Activated T-cell treated with anti-CD3 and anti-CD28 coated beads, Interleukin-2, amount 50 U/mL, for 24 hours (primary cell): ENCODE measurements around the gene TGFBRAP1.
"Not testable (repeated sequence)": the region's sequence is repeated elsewhere in the genome, so short reads cannot be mapped to it uniquely, and the experiment has no call there.

Experiments used
- DNase-seq: peaks from one replicate; pipeline ENCODE4 v3.0.0-alpha.2; 2020
- H3K27ac Mint-ChIP-seq: 2 replicates; pipeline ENCODE4 v1.8.0; 2020; ENCODE audit warnings: mild to moderate bottlenecking, mixed read lengths
- H3K27me3 Mint-ChIP-seq: 2 replicates; pipeline ENCODE4 v1.8.0; 2020; ENCODE audit warnings: mixed read lengths
- H3K36me3 Mint-ChIP-seq: 2 replicates; pipeline ENCODE4 v1.8.0; 2020; ENCODE audit warnings: low read depth, mixed read lengths
- H3K4me1 Mint-ChIP-seq: 2 replicates; pipeline ENCODE4 v1.8.0; 2020; ENCODE audit warnings: low read depth, mixed read lengths
- H3K4me3 Mint-ChIP-seq: 2 replicates; pipeline ENCODE4 v1.8.0; 2020; ENCODE audit warnings: mild to moderate bottlenecking, moderate library complexity, mixed read lengths
- H3K9me3 Mint-ChIP-seq: 2 replicates; pipeline ENCODE4 v1.8.0; 2020; ENCODE audit warnings: mixed read lengths

The TGFBRAP1 gene

DNA sequence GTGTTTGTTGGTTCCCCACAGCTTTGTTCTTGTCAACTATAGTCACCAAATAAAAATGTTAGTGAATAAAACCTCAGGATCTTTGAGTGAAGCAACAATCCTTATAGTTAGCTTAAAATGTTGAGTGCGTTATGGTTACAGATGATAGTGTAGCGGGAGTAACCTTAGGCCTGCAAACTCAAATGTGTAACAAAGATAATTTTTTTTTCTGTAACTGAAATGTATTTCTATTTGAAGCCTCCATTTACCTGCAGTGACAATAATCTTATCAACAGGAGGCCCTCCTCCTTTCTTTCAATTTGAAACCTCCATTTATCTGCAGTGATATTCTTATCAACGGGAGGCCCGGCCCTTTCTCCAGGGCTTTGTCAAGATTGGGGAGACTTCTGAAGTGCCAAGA lies 4.7 kb upstream of the TGFBRAP1 start:
- no peak overlapping the region for H3K27ac Mint-ChIP-seq
- H3K4me3 Mint-ChIP-seq: no peak overlapping the region
- H3K27me3 Mint-ChIP-seq: no peaks in the 10 kb centered on the region
- peaks cover 40% of the 10 kb centered on the region for H3K4me1 Mint-ChIP-seq
- no peaks in the 10 kb centered on the region for H3K9me3 Mint-ChIP-seq
- no peak for DNase-seq
- H3K36me3 Mint-ChIP-seq: peaks cover 39% of the 10 kb centered on the region

DNA sequence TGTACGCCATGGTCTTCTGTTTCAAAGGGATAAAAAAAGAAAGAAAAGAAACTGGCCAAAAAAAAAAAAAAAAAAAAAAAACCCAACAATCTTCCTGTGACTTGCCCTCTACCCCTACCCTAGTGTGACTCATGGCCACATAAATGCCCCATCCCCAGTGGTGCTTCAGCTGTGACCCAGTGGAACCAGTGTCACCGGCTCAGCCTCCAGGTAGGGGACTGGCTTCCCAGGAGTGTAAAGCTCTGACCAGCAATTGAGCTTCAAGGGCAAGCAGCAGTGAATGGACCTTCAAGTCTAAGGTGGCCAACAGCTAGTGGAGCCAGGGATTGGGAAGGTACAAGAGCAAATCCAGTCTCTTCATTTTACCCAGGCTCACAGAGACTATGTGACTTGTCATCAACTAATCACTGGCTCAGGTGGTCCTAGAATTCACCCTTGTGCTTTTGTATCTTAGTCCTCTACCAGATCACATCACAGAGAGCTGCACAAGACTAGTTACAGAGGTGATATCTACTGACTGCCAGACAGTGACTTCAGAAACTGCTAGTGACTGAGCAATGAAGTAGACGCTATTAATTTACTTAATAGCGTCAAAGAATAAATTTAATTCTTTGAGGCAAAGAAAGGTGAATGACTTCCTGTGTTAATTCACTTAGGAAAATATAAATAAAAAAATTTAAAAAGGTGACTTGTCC lies 1.3 kb upstream of the TGFBRAP1 start:
- peaks cover 41% of the 10 kb centered on the region for H3K36me3 Mint-ChIP-seq
- peak overlapping the region; percentile 98 for H3K27ac Mint-ChIP-seq
- H3K4me3 Mint-ChIP-seq: peak overlapping the region; percentile 88
- H3K4me1 Mint-ChIP-seq: peaks cover 45% of the 10 kb centered on the region
- no peak for DNase-seq
- no peaks in the 10 kb centered on the region for H3K27me3 Mint-ChIP-seq
- H3K9me3 Mint-ChIP-seq: no peaks in the 10 kb centered on the region

DNA sequence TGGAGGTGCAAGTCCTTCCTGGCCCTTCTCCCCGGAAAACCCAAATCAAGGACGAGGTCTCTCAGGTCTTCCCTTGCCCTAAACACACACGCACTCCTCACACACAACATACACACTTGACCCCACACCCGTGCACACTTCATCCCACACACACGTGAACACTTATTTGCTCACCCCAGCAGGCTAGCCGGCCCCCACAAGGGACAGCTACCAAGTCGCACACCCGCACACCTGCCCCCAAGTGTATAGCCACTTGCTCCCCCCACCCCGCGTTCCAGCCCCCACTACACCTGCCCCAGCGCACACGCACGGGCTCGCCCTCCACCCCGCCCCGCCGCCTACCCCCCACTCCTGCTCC lies 359 bp downstream of the TGFBRAP1 start:
- Mint-ChIP-seq H3K36me3 (peaks cover 44% of the 10 kb centered on the region), H3K4me1 (peaks cover 54% of the 10 kb centered on the region), H3K27ac (peak overlapping the region; percentile 89), H3K9me3 (no peaks in the 10 kb centered on the region), H3K4me3 (peak overlapping the region; percentile 90), H3K27me3 (no peaks in the 10 kb centered on the region)
- no peak for DNase-seq

DNA sequence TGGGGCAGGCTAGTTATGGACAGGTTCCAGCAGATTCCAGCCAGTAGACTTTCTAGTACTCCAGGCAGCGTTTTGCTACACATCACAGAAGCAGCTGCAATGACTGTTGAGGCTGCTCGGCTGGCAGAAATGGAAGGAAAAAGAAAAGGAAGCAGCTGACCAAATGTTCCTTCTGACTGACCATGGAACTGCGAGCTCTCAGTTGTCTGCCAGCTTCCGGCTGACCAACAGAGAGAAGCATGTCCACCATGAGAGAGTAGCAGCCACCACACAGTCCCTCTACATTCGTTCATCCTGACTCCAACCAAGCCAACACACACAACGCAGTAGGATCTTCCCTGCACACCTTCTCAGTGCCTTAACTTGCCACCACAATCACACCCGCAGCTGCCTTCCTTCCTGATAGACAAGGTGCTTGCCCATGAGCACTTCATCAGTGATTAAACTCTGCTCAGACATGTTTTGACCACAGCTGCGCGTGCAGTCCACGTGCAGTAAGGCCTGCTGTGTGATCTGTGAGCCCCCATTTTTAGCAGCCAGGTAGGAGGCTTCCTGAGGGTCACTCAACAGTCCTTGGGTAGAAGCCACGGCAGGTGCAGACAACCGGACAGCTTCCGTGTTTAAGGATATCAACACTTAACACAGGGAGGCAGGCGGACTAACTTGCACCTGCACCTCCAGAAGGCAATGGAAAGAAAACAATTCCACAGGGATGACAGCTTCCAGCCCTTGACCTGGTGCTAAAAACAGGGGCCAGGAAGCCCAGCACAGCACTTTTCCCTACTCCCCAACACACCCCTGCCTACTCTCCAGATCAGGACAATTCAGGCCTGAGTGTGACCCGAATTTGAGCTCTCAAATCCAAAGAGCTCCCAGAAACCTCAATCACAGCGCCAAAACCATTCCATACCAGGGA lies 996 bp downstream of the TGFBRAP1 start:
- peak; percentile 56 for DNase-seq
- Mint-ChIP-seq H3K27me3 (no peaks in the 10 kb centered on the region), H3K36me3 (peaks cover 46% of the 10 kb centered on the region), H3K27ac (peak overlapping the region; percentile 89), H3K4me1 (peaks cover 61% of the 10 kb centered on the region), H3K4me3 (peak overlapping the region; percentile 90), H3K9me3 (no peaks in the 10 kb centered on the region)

DNA sequence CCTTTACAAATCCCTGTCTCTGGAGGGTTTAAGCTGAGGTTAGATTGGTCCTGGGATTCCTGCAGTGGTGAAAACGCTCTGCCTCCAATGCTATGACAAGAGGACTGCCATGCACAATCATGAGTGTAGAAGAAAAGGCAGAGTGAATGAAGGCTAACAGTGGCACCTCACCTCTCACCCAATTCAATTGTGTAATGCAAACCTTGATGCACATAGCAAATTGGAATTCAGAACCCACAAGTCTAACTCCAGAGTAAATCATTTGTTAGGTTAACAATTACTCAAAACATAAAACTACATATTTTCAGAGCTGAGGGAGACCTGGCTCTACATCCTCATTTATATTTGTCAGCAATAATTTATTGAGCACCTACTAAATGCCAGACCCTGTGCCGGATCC lies 1.8 kb downstream of the TGFBRAP1 start:
- no peak for DNase-seq
- Mint-ChIP-seq H3K9me3 (no peaks in the 10 kb centered on the region), H3K27me3 (no peaks in the 10 kb centered on the region), H3K36me3 (peaks cover 52% of the 10 kb centered on the region), H3K27ac (peak overlapping the region; percentile 89), H3K4me3 (peak overlapping the region; percentile 90), H3K4me1 (peaks cover 69% of the 10 kb centered on the region)

DNA sequence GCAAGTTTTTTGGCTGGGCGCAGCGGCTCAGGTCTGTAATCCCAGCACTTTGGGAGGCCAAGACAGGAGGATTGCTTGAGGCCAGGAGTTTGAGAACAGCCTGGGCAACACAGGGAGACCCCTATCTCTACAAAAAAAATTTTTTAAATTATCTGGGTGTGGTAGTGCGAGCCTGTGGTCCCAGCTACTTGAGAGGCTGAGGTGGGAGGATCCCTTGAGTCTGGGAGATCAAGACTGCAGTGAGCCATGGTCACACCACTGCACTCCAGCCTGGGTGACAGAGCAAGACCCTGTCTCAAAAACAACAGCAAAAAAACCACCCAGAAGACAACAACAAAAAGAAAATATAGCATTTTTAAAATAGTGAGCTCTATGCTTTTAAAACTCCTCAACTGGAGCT lies 2.3 kb downstream of the TGFBRAP1 start:
- not testable (repeated sequence) for DNase-seq, H3K27me3 Mint-ChIP-seq, H3K9me3 Mint-ChIP-seq, H3K4me3 Mint-ChIP-seq
- Mint-ChIP-seq H3K4me1 (peaks cover 73% of the 10 kb centered on the region), H3K36me3 (peaks cover 56% of the 10 kb centered on the region), H3K27ac (peak overlapping the region; percentile 33)

DNA sequence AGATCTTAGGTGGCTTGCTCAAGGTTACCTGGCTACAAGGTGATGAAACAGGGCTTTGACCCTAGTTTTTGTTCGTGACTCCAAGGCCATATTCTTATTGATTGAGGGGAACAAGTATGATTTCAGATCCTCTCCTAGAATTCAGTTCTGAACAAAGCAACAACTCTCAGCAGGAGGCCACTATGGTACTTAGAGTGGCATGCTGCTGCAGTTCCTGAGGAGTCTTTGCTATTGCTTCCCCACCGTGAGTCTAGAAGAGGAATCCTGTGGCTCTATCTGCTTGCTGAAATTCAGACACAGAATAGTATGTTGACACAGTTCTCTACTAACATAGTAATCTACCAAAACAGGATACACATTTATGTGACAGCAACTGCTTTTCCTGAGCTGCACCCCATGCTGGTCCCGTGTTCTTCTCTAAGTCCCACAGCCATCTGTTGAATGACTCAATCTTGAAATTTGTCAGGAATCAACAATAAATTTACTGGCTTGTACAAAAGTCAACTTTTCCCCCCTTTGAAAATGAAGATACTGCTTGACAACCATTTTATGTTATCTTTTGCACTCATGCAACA lies 4.1 kb downstream of the TGFBRAP1 start:
- Mint-ChIP-seq H3K9me3 (no peaks in the 10 kb centered on the region), H3K4me3 (no peak overlapping the region), H3K27ac (peak overlapping the region; percentile 55), H3K27me3 (no peaks in the 10 kb centered on the region), H3K36me3 (peaks cover 56% of the 10 kb centered on the region), H3K4me1 (peaks cover 72% of the 10 kb centered on the region)
- DNase-seq: no peak

DNA sequence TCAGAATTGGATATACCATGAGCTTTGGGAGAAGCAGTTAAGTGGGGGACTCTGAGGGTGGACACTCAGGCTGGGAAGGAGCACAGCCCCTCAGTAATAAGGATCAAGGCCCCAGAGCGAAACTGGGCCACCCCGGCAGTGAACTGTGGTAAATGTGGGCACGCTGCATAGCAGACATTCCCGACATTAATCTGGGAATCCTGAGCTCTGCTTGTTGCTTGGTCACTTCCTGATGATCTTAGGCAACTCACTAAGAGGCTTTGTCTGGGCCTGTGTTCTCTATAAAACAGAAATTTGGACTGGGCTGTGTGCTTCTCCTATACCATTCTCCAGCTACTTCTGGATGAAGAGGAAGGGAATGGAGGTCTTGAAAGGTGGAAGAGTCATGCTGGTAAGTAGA lies 4.8 kb downstream of the TGFBRAP1 start:
- Mint-ChIP-seq H3K9me3 (no peaks in the 10 kb centered on the region), H3K4me3 (no peak overlapping the region), H3K27ac (peak overlapping the region; percentile 33), H3K4me1 (peaks cover 72% of the 10 kb centered on the region), H3K27me3 (no peaks in the 10 kb centered on the region), H3K36me3 (peaks cover 55% of the 10 kb centered on the region)
- no peak for DNase-seq

DNA sequence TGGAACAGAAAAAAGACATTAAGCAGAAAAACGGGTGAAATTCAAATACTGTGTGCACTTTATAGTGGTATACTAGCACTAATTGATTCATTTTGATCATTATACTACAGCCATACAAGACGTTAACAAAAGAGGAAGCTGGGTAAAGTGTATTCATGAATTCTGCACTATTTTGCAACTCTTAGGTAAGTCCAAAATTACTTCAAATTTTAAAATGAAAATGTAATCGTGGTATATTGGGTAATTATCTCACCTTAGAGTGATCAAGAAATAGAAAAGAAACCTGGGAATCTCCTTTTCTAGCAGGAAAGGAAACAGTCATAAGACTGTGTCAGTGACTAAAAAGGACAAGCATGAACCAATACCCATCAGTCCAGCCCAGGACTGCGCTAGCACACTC lies 5.4 kb downstream of the TGFBRAP1 start:
- H3K36me3 Mint-ChIP-seq: peaks cover 53% of the 10 kb centered on the region
- H3K4me1 Mint-ChIP-seq: peaks cover 71% of the 10 kb centered on the region
- no peak overlapping the region for H3K4me3 Mint-ChIP-seq
- H3K9me3 Mint-ChIP-seq: no peaks in the 10 kb centered on the region
- peak overlapping the region; percentile 64 for H3K27ac Mint-ChIP-seq
- DNase-seq: no peak
- no peaks in the 10 kb centered on the region for H3K27me3 Mint-ChIP-seq

DNA sequence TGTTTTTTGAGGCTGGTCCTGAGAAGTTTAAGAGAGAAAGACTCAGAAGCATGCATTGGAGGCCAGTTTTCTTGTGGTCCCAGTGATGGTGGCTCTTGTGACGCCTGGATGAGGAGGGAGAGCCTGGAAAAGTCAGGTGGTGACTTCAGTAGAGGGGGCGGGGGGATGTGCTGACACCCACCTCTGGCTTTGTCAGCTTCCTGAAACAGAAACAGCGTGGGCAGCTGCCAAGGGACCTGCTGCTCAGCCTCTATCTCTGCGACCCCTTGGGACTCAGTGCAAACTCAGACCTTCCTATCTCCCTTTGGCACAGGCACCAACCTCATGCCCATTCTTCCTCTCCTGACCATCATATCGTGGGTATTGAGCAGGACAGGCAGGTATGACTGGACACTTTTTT lies 6.4 kb downstream of the TGFBRAP1 start:
- no peak for DNase-seq
- Mint-ChIP-seq H3K9me3 (no peaks in the 10 kb centered on the region), H3K4me1 (peaks cover 68% of the 10 kb centered on the region), H3K36me3 (peaks cover 44% of the 10 kb centered on the region), H3K27me3 (no peaks in the 10 kb centered on the region), H3K4me3 (no peak overlapping the region), H3K27ac (peak overlapping the region; percentile 68)

DNA sequence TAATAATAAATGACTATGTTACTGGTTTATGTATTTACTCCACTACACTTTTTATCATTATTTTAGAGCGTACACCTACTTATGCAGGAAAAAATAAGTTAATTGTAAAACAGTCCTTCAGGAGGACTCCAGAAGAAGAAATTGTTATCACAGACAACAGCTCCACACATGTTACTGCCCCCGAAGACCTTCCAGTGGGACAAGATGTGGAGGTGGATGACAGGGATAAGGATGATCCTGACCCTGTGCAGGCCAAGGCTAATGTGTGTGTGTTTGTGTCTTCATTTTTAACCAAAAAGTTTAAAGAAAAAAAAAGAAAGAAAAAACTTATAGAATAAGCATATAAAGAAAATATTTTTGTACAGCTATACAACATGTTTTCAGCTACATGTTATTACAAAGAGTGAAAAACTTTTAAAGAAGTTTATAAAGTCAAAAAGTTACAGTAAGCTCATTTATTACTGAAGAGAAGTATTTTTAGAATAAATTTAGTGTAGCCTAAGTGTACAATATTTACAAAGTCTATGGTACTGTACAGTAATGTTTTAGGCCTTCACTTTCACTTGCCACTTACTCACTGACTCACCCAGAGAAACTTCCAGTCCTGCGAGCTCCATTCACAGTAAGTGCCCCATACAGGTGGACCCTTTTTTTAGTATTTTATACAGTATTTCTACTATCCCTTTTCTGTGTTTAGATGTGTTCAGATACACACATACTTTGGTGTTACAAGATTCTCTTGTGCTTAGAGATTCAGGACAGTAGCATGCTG lies 7.5 kb downstream of the TGFBRAP1 start:
- no peak for DNase-seq
- Mint-ChIP-seq H3K27me3 (no peaks in the 10 kb centered on the region), H3K36me3 (peaks cover 47% of the 10 kb centered on the region), H3K4me1 (peaks cover 67% of the 10 kb centered on the region), H3K27ac (peak overlapping the region; percentile 68), H3K4me3 (no peak overlapping the region), H3K9me3 (no peaks in the 10 kb centered on the region)

DNA sequence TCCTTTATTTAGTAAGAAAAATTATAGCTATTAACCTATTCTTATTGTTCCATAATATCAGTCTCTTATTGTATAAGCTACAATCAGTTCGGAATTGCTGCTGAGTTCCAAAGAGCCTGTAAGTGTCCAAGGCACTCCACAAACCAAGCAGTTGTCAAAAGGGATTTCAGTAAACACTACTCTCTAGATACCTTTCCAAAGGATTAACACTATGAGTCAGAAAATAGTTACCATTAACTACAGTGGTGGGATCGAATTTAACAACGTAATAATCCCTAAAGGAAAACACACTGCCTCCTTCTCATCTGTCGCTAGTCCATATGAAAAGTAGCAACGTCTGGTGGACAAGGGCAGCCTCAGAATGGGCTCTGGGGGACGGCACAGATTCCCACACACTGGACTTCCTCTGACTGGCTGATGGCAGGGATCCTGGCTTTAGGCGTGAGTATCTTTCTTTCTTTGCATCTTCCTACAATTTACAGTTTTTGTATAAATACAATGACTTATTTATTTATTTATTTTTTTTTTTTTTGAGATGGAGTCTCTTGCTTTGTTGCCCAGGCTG lies 8.8 kb downstream of the TGFBRAP1 start:
- Mint-ChIP-seq H3K4me3 (no peak overlapping the region), H3K36me3 (peaks cover 39% of the 10 kb centered on the region), H3K4me1 (peaks cover 64% of the 10 kb centered on the region), H3K27ac (no peak overlapping the region), H3K9me3 (no peaks in the 10 kb centered on the region), H3K27me3 (no peaks in the 10 kb centered on the region)
- DNase-seq: no peak

DNA sequence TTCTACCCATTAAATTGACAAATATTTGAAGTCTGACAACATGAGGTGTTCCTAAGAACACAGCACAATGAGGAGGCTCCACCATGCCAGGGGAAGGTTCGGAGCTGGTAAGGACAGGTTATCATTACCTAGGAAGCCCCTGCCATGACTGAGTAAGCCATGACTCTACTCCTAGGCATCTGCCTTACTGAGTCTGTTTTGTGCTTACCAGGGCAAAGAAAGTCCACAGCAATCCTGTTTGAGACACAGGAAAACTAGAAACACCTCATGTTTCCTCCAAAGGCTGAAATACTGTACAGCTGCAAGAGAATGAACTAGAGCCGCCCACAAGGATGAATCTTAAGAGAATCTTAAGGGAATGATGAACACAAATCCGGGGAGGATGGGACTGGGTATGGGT lies 11.6 kb downstream of the TGFBRAP1 start:
- no peak overlapping the region for H3K27ac Mint-ChIP-seq
- H3K36me3 Mint-ChIP-seq: peaks cover 15% of the 10 kb centered on the region
- no peaks in the 10 kb centered on the region for H3K9me3 Mint-ChIP-seq
- no peak for DNase-seq
- no peak overlapping the region for H3K4me3 Mint-ChIP-seq
- no peaks in the 10 kb centered on the region for H3K27me3 Mint-ChIP-seq
- H3K4me1 Mint-ChIP-seq: peaks cover 54% of the 10 kb centered on the region

DNA sequence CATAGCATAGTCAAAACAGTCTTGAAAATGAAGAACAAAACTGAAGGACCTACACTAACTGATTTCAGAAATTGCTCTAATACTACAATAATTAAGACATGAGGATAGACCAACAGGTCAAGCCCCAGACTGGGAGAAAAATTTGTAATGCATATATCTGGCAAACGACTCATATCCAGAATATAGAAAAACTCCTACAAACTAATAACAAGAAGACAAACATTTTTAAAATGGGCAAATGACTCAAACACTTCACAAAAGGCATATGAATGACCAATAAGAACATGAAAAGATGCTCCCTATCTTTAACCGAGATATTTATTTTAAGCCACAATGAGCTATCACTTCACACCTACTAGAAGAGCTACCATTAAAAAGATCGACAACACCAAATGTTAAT lies 14.2 kb downstream of the TGFBRAP1 start:
- Mint-ChIP-seq H3K27me3 (no peaks in the 10 kb centered on the region), H3K4me1 (peaks cover 51% of the 10 kb centered on the region), H3K36me3 (peaks cover 13% of the 10 kb centered on the region), H3K27ac (peak overlapping the region; percentile 14), H3K4me3 (no peak overlapping the region), H3K9me3 (no peaks in the 10 kb centered on the region)
- DNase-seq: no peak
